ENCODE results near the gene TNK2.
"Not testable (repeated sequence)": the region's sequence is repeated elsewhere in the genome, so short reads cannot be mapped to it uniquely, and the experiment has no call there.

TNK2 gene

GRCh38 chr3:195824425-195825190 is 83.7 kb downstream of the TNK2 start:
- in situ Hi-C loops (cut with HindIII; ENCODE audit: low sequenced_read_pairs), result not testable (repeated sequence)

GRCh38 chr3:195823999-195824398 is 84.4 kb downstream of the TNK2 start:
- in situ Hi-C loops (cut with HindIII; ENCODE audit: low sequenced_read_pairs), result no loop called here

- in situ Hi-C loops (cut with HindIII; ENCODE audit: low sequenced_read_pairs), result no loop called here
These were observed 85.1 kb downstream of the TNK2 start for GRCh38 chr3:195823280-195823679.

GRCh38 chr3:195822131-195822696 is 86.1 kb downstream of the TNK2 start:
- in situ Hi-C loops (cut with HindIII; ENCODE audit: low sequenced_read_pairs), result no loop called here

- in situ Hi-C loops (cut with HindIII; ENCODE audit: low sequenced_read_pairs), result no loop called here
These were observed 86.8 kb downstream of the TNK2 start for GRCh38 chr3:195821403-195822130.

GRCh38 chr3:195820901-195821300 is 87.5 kb downstream of the TNK2 start:
- in situ Hi-C loops (cut with HindIII; ENCODE audit: low sequenced_read_pairs), result no loop called here

GRCh38 chr3:195820186-195820585 is 88.2 kb downstream of the TNK2 start:
- in situ Hi-C loops (cut with HindIII; ENCODE audit: low sequenced_read_pairs), result no loop called here

GRCh38 chr3:195818301-195818700 is 90.0 kb downstream of the TNK2 start:
- in situ Hi-C loops (cut with HindIII; ENCODE audit: low sequenced_read_pairs), result no loop called here

GRCh38 chr3:195817578-195818135 is 90.7 kb downstream of the TNK2 start:
- in situ Hi-C loops (cut with HindIII; ENCODE audit: low sequenced_read_pairs), result no loop called here

- in situ Hi-C loops (cut with HindIII; ENCODE audit: low sequenced_read_pairs), result not testable (repeated sequence)
These were observed 92.0 kb downstream of the TNK2 start for GRCh38 chr3:195816276-195816913.

GRCh38 chr3:195815169-195815771 is 93.1 kb downstream of the TNK2 start:
- in situ Hi-C loops (cut with HindIII; ENCODE audit: low sequenced_read_pairs), result no loop called here

- in situ Hi-C loops (cut with HindIII; ENCODE audit: low sequenced_read_pairs), result no loop called here
These were observed 94.3 kb downstream of the TNK2 start for GRCh38 chr3:195813916-195814640.

Measured in DLD1 (cell line).